ENCODE measurements around the gene LAMC3.

DNA sequence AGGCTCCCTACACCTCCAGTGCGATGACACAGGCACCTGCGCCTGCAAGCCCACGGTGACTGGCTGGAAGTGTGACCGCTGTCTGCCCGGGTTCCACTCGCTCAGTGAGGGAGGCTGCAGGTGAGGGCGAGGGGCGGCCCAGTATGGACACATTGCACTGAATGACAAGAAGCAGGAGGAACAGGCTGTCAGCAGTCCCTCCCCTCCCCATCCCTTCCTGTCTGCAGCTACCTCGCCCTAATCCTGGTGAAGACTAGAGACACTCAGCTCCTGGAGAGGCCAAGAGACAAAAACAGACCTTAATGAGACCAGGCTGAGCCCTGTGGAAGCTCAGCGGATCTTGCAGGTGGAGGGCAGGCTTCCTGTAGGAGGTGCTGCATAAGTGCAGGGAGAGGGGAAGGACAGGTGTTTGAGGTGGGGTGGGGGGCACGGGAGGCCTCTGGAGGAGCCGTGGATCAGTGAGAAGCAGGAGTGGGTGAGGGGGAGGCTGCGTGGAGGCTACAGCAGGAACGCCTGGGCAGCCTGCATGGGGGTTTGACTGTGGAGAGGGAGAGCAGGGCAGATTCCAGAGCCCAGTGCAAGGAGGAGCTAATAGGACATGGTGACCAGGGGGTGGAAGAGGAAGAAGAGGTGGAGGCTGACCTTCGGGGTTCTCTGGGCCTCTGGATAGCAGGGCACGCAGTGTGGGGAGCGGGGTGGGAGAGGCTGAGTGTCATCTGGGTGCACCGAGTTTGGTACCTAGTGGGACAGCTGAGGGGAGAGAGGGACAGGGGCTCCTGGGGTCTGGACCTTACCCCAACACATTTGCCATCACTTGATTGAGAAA is 30.4 kb downstream of the LAMC3 start:
- TF ChIP-seq POLR2A (IDR thresholded peaks at IDR 0.05; ENCODE audit: low read length) (no peak), GATA1 (IDR thresholded peaks at IDR 0.05; ENCODE audit: low read depth, low read length) (no peak)

Measured in erythroblast (primary cell).